Body of pancreas (tissue), 4 donors: ENCODE measurements around the gene SLC39A13. TPM values are rescaled to one million over a fixed set of nuclear protein-coding genes. Genes with fewer than 3 reads are reported as not detected.

ENCODE experiments used
- ATAC-seq: fragments of 150-250 bp; one replicate; pipeline ENCODE4 v1.9.1; 2016
- DNase-seq, 4 donors: peaks; one replicate each; pipeline ENCODE4 v3.0.0-alpha.2; 2019
- H3K27ac ChIP-seq, 4 donors: fragments of 200-600 bp; sonication (generic); 1 replicate in 3 of 4; 2 replicates in 1 of 4; pipeline versions ENCODE4 v1.5.1 to v1.6.1; 2016 to 2019; ENCODE audit warnings: mild to moderate bottlenecking in 1 of 4, mixed read lengths in 1 of 4, moderate library complexity in 1 of 4
- H3K27me3 ChIP-seq, 2 donors: fragments of 200-600 bp; sonication (generic); one replicate each; pipeline ENCODE4 v1.6.0; 2016; ENCODE audit warnings: mild to moderate bottlenecking in 1 of 2
- H3K36me3 ChIP-seq, 2 donors: fragments of 200-600 bp; sonication (generic); replicated peaks in 1 of 2; 2 replicates each; pipeline ENCODE4 v1.5.1; 2016; ENCODE audit warnings: low read depth in 2 of 2; ENCODE audit not compliant: insufficient read depth in 1 of 2
- H3K4me1 ChIP-seq: fragments of 200-600 bp; sonication (generic); one replicate; pipeline ENCODE4 v1.6.0; 2016
- H3K4me3 ChIP-seq, 2 donors: fragments of 200-600 bp; sonication (generic); 1 replicate in 1 of 2; 2 replicates in 1 of 2; pipeline ENCODE4 v1.5.1; 2016 to 2019
- H3K9me3 ChIP-seq, 3 donors: fragments of 200-600 bp; sonication (generic); 1 replicate in 2 of 3; 2 replicates in 1 of 3; pipeline ENCODE4 v1.5.1; 2016
- CTCF ChIP-seq, 7 experiments: fragments of 450-650 bp in 4 of 7; fragments of 200-600 bp in 3 of 7; sonication (generic) in 3 of 7; IDR thresholded peaks; one replicate each; pipeline ENCODE4 v1.5.1; 2016 to 2019; ENCODE audit warnings: antibody characterized with exemption in 7 of 7
- POLR2A ChIP-seq, 3 donors: fragments of 450-650 bp; IDR thresholded peaks; one replicate each; pipeline ENCODE4 v1.6.1; 2016; ENCODE audit warnings: antibody characterized with exemption in 3 of 3, mild to moderate bottlenecking in 2 of 3
- WGBS, 2 donors: methylation state at CpG; one replicate each; pipeline ENCODE4 v1.1.5; 2017; 5-methylcytosine and 5-hydroxymethylcytosine counted together
- intact Hi-C: fragments of 100-400 bp; cut with DNase I; formaldehyde crosslinking; loops from one replicate; pipeline ENCODE4 v1.15.1; 2023
- microRNA-seq, 2 donors: library from miRNA; unstranded; fragments of <30 nt; microRNA quantifications; one replicate each; pipeline ENCODE4, GENCODE V29; 2016; ENCODE audit warnings: borderline number of aligned reads in 2 of 2, borderline replicate concordance in 2 of 2
- small RNA-seq: library from RNA; depleted of rRNA; stranded (forward); fragments of <200 nt; gene quantifications from one replicate; pipeline ENCODE3, GENCODE V24; 2016
- total RNA-seq, 2 donors: library from RNA; depleted of rRNA; stranded (reverse); fragments of >200 nt; gene quantifications; one replicate each; pipeline ENCODE4 v1.1.0, GENCODE V29; 2016

Gene SLC39A13
- total RNA-seq, 2 donors from 2014 or later: 54.7 TPM

DNA sequence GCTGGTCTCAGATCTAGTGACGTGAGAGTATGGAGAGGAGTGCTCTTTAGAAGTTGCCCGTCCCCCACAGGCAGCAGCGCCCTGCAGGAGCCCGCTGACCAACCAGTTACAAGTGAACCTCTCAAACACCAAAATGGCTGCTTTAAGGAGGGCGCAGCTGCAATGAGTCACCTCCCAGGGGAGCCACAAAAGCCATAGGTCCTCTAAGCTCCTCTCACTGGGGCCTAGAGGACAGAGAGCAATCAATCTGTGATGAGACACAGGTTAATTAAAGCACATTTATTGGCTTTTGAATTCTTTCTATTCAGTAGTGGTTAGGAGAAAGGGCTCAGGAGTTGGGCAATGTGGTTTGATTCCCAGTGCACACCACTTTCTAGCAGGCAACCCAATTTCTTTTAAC lies 56.1 kb downstream of the SLC39A13 start:
- DNase-seq: no peak
- ATAC-seq: no peak
- 95% methylated on average over 5 of the region's 5 CpGs for WGBS, 2 donors
- no peak overlapping the region for H3K4me3 ChIP-seq
- H3K27ac ChIP-seq: no peak overlapping the region
- intact Hi-C loops: no loop called here
- TF ChIP-seq POLR2A (IDR thresholded peaks at IDR 0.05): no peak
- no peak for TF ChIP-seq CTCF (IDR thresholded peaks at IDR 0.05)
- H3K36me3 ChIP-seq: no peaks in the 10 kb centered on the region
- no peaks in the 10 kb centered on the region for H3K27me3 ChIP-seq
- peaks cover 21% of the 10 kb centered on the region for H3K4me1 ChIP-seq
- H3K9me3 ChIP-seq: no peaks in the 10 kb centered on the region

Small RNAs within 50 kb of the gene (microRNA-seq; reads per million reads assigned to microRNA genes)
- 0 reads per million in 2 donors for gene MIR4487

Small RNAs within 50 kb of the gene (small RNA-seq; reads per million reads assigned to genes)
- gene MIR4487: not detected

Other genes with a start within 250 kb of the SLC39A13 start
- gene ARFGAP2, start 231.7 kb upstream of the SLC39A13 start, total RNA-seq: 100 to 1,000 TPM; 143 to 212 TPM
- gene PACSIN3, start 222.2 kb upstream of the SLC39A13 start, total RNA-seq: 10 to 100 TPM; 30.7 to 56.0 TPM
- gene DDB2, start 193.6 kb upstream of the SLC39A13 start, total RNA-seq: 10 to 100 TPM; 10.9 to 33.2 TPM
- 10 to 100 TPM; 31.6 to 43.1 TPM for gene ACP2, start 159.8 kb upstream of the SLC39A13 start, total RNA-seq
- gene NR1H3, start 150.6 kb upstream of the SLC39A13 start, total RNA-seq: 10 to 100 TPM; 17.9 to 33.9 TPM
- 10 to 100 TPM; 22.8 to 41.2 TPM for gene MADD, start 138.5 kb upstream of the SLC39A13 start, total RNA-seq
- not detected for gene MYBPC3, start 55.9 kb upstream of the SLC39A13 start, total RNA-seq
- 10 to 100 TPM in 1 of 2 donors, 1 to 10 TPM in 1; 7.5 to 10.9 TPM for gene SPI1, start 30.0 kb upstream of the SLC39A13 start, total RNA-seq
- 10 to 100 TPM; 43.8 to 62.8 TPM for gene PSMC3, start 17.8 kb downstream of the SLC39A13 start, total RNA-seq
- gene RAPSN, start 40.5 kb downstream of the SLC39A13 start, total RNA-seq: not detected
- 10 to 100 TPM; 56.0 to 86.0 TPM for gene CELF1, start 144.5 kb downstream of the SLC39A13 start, total RNA-seq
- gene PTPMT1, start 157.0 kb downstream of the SLC39A13 start, total RNA-seq: 10 to 100 TPM; 52.4 TPM
- 1 to 10 TPM; 3.6 to 6.7 TPM for gene KBTBD4, start 170.4 kb downstream of the SLC39A13 start, total RNA-seq
- gene NDUFS3, start 170.5 kb downstream of the SLC39A13 start, total RNA-seq: 10 to 100 TPM; 27.2 to 28.7 TPM
- under 1 TPM in 1 of 2 donors, not detected in 1; 0.66 TPM for gene FAM180B, start 178.1 kb downstream of the SLC39A13 start, total RNA-seq
- gene C1QTNF4, start 185.8 kb downstream of the SLC39A13 start, total RNA-seq: 1 to 10 TPM in 1 of 2 donors, under 1 TPM in 1; 0.33 to 1.8 TPM
- 10 to 100 TPM; 15.5 to 21.0 TPM for gene MTCH2, start 234.0 kb downstream of the SLC39A13 start, total RNA-seq